Choroid plexus epithelial cell (primary cell): ENCODE data around the gene ASGR2.

Experiments used
- DNase-seq: peaks from one replicate; pipeline ENCODE4 v3.0.0-alpha.2; 2010; ENCODE audit warnings: low read depth
- H3K4me3 ChIP-seq: 2 replicates; pipeline ENCODE4 v1.5.1; 2011; ENCODE audit warnings: low read depth, mild to moderate bottlenecking, control low read depth, low read length, moderate library complexity
- TF ChIP-seq, protein P1 (sequence below): conservative IDR thresholded peaks from 2 replicates; pipeline ENCODE4 v1.5.1; 2011; ENCODE audit warnings: low read depth, mild to moderate bottlenecking, control low read depth, inconsistent platforms, low read length, moderate library complexity

ASGR2 gene

DNA sequence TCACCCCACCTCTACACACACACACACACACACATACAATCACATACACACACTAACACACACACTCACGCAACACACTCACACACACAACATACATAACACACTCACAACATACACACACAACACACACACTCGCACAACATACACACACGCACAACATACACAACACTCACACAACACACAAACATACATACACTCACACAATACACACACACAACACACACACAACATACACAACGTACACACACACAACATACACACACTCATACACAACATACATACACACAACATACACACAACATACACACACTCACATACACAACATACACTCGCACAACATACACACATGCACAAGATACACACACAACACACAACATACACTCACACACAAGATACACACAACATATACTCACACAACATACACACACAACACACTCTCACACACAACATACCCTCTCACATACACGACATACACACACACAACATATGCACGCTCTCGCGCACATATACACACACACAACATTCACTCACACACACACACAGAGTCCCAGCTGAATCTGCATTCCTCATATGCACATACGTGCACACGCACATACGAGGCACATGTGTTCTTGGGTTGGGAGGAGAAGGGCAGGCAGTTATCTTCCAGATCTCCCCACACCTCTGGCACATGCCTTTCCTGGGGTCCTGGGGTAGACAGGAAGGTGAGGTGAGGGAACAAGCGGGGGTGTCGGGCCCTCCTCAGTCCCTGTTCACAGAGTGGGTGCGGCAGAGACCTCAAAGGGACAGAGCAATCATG is 1.1 kb downstream of the ASGR2 start:
- TF ChIP-seq, protein P1, sequence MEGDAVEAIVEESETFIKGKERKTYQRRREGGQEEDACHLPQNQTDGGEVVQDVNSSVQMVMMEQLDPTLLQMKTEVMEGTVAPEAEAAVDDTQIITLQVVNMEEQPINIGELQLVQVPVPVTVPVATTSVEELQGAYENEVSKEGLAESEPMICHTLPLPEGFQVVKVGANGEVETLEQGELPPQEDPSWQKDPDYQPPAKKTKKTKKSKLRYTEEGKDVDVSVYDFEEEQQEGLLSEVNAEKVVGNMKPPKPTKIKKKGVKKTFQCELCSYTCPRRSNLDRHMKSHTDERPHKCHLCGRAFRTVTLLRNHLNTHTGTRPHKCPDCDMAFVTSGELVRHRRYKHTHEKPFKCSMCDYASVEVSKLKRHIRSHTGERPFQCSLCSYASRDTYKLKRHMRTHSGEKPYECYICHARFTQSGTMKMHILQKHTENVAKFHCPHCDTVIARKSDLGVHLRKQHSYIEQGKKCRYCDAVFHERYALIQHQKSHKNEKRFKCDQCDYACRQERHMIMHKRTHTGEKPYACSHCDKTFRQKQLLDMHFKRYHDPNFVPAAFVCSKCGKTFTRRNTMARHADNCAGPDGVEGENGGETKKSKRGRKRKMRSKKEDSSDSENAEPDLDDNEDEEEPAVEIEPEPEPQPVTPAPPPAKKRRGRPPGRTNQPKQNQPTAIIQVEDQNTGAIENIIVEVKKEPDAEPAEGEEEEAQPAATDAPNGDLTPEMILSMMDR: no peak
- DNase-seq: no peak
- no peak overlapping the region for H3K4me3 ChIP-seq

DNA sequence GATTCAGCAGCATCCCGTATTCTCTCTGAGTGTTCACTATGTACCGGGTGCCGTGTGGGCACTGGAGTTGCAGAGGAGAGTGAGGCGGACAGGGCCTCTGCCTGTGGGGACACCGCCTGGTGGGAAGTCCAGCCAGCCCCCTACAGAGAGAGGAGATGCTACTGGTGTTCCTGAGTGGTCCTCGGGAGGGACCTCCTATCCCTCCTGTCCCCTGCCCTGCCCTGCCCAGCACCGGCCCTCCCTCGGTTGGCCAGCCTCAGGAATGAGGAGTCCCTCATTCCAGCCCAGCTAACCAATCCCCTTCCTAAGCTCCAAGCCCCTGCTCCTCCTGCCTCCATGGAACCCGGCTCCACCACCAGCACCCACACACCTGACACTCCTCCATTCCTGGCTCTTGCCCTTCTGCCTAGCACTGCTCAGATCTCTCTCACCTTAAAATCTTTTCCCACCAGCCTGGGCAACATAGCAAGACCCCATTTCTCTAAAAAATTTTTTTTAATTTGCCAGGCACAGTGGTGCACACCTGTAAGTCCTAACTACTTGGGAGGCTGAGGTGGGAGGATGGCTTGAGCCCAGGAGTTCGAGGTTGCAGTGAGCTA is 2.0 kb downstream of the ASGR2 start:
- no peak for DNase-seq
- TF ChIP-seq, protein P1: no peak
- H3K4me3 ChIP-seq: no peak overlapping the region

DNA sequence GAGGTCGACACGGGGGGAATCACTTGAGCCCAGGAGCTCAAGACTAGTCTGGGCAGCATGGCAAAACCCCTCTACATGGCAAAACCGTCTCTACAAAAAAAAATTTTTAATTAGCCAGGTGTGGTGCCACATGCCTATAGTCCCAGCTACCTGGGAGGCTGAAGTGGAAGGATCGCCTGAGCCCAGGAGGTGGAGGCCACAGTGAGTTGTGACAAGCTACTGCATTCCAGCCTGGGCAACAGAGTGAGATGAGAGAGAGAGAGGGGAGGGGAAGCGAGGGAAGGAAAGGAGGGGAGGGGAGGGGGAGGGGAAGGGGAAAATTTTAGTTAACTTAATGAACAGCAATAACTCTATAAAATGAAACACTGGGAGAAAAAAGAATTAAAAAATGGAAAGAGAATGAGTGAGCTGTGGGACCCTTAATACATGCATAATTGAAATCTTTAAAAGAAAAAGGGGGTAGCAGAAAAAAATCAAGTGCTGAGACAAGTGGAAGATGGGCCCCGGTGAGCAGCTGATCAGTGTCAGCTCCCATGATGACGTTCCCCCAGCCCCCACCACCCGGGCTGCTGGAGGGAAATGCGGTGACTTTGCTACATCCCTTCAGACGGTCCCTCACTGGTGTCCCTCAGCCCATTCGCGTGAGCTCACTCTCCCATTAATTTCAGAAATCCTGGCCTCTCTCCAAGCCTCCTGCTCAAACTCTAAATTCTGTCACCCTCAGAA is 2.7 kb downstream of the ASGR2 start:
- H3K4me3 ChIP-seq: no peak overlapping the region
- TF ChIP-seq, protein P1: no peak
- no peak for DNase-seq

DNA sequence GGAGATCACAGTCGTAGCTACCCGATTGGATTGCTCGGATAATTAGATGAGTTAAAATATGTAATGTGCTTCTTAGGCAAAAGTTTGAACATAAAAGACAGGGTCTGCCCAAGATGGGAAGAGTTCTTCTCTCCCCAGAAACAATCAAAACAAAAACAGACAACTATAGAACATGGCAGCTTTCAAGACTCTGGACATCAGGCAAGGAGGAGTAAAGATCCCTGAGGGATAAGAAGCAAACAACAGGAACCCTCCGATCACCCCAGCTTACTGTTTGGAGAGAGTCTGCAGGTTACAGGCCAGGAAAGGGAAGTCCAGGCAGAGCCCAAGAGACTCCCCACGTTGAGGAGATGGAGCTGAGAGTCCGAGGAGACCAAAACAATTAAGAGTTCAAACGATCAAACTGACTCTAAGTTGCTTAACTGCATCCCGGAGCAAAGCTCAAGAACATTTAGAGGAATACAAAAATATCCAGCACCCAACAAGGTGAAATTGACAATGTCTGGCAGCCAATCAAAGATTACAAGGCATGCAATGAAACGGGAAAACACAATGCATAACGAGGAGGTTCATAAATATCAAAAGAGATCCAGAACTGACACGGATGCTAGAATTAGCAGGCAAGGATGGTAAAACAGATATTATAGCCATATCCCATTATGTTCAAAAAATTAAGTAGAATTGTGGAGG is 3.9 kb downstream of the ASGR2 start:
- TF ChIP-seq, protein P1: no peak
- no peak overlapping the region for H3K4me3 ChIP-seq
- DNase-seq: no peak

DNA sequence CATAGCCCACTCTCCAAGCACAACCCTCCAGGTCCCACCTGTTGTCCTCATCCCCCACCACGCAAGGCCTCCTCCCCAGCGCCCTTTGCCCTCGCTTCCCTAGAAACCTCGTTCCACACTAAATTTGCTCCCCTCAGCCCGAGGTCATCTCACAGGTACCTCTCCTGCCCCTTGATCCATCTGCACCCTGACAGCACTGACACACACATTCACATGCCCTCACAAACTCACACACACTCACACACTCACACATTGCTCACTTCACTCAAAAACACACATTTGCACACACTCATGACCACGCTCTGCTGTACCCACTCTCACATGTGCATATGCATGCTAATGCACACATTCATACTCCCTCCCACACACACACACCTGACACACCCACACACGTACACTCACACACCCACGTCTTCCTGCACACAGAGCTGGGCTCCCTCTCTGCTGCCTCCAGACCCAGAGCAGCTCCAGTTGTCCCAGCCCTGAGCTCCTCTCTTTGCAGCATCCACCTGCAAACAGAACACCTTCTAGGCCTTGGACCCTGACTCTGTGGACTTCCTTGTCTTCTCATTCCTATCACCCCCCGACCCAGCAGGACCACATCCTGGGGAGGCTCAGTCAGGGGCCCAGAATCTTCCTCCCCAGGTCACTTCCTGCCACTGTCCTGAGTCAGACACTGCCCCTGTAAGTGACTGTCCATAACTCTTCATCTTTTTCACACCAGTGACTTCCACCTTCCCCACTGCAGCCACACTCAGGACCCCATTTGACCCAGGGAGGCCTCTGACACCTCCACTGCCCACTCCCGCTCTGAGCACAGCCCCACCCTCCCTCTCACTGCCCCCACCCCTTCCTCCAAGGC is 4.9 kb downstream of the ASGR2 start:
- TF ChIP-seq, protein P1: no peak
- DNase-seq: no peak
- no peak overlapping the region for H3K4me3 ChIP-seq

DNA sequence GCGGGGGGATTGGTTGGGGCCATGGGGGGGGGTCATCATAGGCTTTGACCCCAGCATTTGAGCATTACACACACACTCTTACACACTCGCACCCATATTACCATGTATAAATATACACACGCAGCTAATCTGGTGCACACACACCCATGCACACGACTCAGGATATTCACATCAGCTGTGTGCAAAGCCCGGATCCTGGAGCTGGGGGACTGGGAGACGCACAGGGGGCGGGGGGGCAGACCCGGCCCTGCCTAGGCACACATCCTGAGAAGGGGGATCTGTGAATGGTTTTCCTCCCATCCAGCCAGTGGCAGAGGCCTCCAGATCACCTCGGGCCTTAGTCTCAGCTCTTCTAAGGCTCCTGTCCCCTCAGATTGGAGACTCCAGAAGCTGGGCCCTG is 5.6 kb downstream of the ASGR2 start:
- TF ChIP-seq, protein P1: no peak
- DNase-seq: no peak
- H3K4me3 ChIP-seq: no peak overlapping the region
